WERI-Rb-1 (cell line): ENCODE measurements around the gene KCNH8.
"Not testable (repeated sequence)": the region's sequence is repeated elsewhere in the genome, so short reads cannot be mapped to it uniquely, and the experiment has no call there.

Experiments
- DNase-seq: peaks from one replicate; pipeline ENCODE4 v3.0.0-alpha.2; 2020
- H3K27ac ChIP-seq: fragments of 250-450 bp; sonication (Bioruptor Pico); 2 replicates; pipeline ENCODE4 v1.5.1; 2020; ENCODE audit warnings: mild to moderate bottlenecking, moderate library complexity
- H3K27me3 ChIP-seq: fragments of 250-450 bp; sonication (Bioruptor Pico); 2 replicates; pipeline ENCODE4 v1.5.1; 2021; ENCODE audit warnings: mild to moderate bottlenecking, low read depth, moderate library complexity; ENCODE audit not compliant: insufficient read depth, severe bottlenecking
- H3K36me3 ChIP-seq: fragments of 250-450 bp; sonication (Bioruptor Pico); 2 replicates; pipeline ENCODE4 v1.5.1; 2020; ENCODE audit warnings: mild to moderate bottlenecking, moderate library complexity
- H3K4me3 ChIP-seq: 2 replicates; pipeline ENCODE4 v1.5.1; 2011; ENCODE audit warnings: low read depth, mild to moderate bottlenecking, control low read depth, low read length
- H3K9me3 ChIP-seq: fragments of 250-450 bp; sonication (Bioruptor Pico); 2 replicates; pipeline ENCODE4 v1.5.1; 2021; ENCODE audit warnings: mild to moderate bottlenecking, moderate library complexity; ENCODE audit not compliant: severe bottlenecking
- TF ChIP-seq, protein P1 (sequence below): IDR thresholded peaks from 2 replicates; pipeline ENCODE4 v1.5.1; 2011; ENCODE audit warnings: low read depth, mild to moderate bottlenecking, control low read depth, inconsistent platforms, low read length

KCNH8 gene

DNA sequence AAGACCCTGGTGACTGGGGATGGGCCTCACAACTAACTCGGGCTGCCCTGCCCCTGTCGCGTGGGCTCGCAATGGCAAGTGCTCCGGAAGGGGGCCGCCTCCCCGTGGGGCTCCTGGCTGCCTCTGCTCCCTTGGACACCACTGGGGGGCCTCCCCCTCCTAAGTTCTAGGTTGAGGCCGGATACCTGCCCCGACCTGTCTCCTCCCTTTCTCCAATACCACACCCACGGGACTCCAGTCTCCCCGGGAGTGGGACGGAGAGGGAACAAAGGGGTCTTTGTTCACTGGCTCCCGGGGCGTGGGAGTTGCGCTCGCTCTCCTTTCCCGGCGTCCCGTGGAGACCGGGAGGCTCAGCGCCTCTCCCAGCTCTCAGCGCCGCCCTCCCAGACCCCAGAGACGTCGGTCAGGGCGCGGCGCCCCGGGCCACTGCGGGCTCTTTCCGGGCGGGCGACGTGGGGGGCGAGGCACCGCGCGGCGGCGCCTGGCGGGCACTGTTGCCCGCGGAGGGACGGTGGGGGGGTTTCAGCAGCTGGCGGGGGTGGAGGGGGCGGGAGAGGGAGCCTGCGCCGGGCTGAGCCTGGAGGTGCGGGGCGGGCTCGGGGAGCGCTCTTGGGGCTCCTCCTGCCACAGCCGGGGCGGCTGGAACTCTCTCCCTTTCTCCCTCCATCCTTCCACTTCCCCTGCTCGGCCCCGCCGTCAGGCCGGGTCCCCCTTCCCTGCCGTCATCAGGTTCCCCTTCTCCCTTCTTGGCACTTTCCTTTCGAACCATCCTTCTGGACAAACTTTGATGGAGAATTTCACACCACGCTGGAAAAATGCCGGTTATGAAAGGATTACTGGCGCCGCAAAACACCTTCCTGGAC is at the start of gene KCNH8:
KCNH8 (plus strand) TSS at position 606 of the 863 bp plus-strand sequence; CDS start at position 816, 210 bp downstream.
- no peaks in the 10 kb centered on the region for H3K36me3 ChIP-seq
- H3K4me3 ChIP-seq = peak within 1 kb of the TSS; percentile 97
- H3K27ac ChIP-seq = peak within 1 kb of the TSS; percentile 91
- TF ChIP-seq, protein P1, sequence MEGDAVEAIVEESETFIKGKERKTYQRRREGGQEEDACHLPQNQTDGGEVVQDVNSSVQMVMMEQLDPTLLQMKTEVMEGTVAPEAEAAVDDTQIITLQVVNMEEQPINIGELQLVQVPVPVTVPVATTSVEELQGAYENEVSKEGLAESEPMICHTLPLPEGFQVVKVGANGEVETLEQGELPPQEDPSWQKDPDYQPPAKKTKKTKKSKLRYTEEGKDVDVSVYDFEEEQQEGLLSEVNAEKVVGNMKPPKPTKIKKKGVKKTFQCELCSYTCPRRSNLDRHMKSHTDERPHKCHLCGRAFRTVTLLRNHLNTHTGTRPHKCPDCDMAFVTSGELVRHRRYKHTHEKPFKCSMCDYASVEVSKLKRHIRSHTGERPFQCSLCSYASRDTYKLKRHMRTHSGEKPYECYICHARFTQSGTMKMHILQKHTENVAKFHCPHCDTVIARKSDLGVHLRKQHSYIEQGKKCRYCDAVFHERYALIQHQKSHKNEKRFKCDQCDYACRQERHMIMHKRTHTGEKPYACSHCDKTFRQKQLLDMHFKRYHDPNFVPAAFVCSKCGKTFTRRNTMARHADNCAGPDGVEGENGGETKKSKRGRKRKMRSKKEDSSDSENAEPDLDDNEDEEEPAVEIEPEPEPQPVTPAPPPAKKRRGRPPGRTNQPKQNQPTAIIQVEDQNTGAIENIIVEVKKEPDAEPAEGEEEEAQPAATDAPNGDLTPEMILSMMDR = peak; percentile 32; the same call in 1 of the 2 replicates
- DNase-seq = peak; percentile 75
- no peaks in the 10 kb centered on the region for H3K27me3 ChIP-seq
- H3K9me3 ChIP-seq = no peaks in the 10 kb centered on the region

DNA sequence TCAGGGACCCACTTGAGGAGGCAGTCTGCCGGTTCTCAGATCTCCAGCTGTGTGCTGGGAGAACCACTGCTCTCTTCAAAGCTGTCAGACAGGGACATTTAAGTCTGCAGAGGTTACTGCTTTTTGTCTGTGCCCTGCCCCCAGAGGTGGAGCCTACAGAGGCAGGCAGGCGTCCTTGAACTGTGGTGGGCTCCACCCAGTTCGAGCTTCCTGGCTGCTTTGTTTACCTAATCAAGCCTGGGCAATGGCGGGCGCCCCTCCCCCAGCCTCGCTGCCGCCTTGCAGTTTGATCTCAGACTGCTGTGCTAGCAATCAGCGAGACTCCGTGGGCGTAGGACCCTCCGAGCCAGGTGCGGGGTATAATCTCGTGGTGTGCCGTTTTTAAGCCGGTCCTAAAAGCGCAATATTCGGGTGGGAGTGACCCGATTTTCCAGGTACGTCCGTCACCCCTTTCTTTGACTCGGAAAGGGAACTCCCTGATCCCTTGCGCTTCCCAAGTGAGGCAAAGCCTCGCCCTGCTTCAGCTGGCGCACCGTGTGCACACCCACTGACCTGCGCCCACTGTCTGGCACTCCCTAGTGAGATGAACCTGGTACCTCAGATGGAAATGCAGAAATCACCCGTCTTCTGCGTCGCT is 45.5 kb upstream of the KCNH8 start:
- not testable (repeated sequence) for H3K27me3 ChIP-seq, H3K4me3 ChIP-seq, H3K9me3 ChIP-seq, DNase-seq, H3K27ac ChIP-seq, H3K36me3 ChIP-seq

DNA sequence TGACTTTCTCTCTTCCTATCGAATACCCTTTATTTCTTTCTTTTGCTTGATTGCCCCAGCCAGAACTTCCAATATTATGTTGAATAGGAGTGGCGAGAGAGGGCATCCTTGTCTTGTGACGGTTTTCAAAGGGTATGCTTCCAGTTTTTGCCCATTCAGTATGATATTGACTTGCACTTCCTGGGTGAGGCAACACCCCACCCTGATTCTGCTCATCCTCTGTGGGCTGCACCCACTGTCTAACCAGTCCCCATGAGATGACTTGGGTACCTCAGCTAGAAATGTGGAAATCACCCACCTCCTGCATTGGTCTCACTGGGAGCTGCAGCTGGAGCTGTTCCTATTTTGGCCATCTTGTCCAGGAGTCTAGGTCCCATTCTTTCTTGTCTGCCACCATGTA is 44.8 kb upstream of the KCNH8 start:
- H3K27me3 ChIP-seq = no peaks in the 10 kb centered on the region
- no peak for DNase-seq
- TF ChIP-seq, protein P1 = no peak
- H3K4me3 ChIP-seq = no peak overlapping the region
- H3K36me3 ChIP-seq = no peaks in the 10 kb centered on the region
- H3K27ac ChIP-seq = no peak overlapping the region
- peaks cover 3% of the 10 kb centered on the region for H3K9me3 ChIP-seq

DNA sequence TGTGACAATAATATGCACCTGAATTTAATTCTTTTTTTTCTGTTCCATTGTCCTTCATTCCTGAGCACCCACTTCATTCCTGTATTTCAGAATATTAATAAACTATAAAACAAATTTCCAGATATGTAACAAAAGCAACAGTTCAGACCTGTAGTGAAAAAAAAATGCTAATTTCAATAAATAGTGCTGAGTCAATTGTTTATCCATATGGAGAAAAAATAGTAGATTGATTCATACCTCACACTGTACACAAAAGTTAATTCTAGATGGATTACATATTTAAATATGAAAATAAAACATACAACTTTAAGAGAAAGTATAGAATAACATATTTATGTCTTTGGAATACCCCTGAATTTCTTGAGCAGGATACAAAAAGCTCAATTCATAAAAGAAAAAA is 43.9 kb upstream of the KCNH8 start:
- no peak overlapping the region for H3K4me3 ChIP-seq
- TF ChIP-seq, protein P1 = no peak
- no peaks in the 10 kb centered on the region for H3K36me3 ChIP-seq
- H3K9me3 ChIP-seq = peaks cover 3% of the 10 kb centered on the region
- H3K27me3 ChIP-seq = no peaks in the 10 kb centered on the region
- DNase-seq = no peak
- H3K27ac ChIP-seq = no peak overlapping the region

DNA sequence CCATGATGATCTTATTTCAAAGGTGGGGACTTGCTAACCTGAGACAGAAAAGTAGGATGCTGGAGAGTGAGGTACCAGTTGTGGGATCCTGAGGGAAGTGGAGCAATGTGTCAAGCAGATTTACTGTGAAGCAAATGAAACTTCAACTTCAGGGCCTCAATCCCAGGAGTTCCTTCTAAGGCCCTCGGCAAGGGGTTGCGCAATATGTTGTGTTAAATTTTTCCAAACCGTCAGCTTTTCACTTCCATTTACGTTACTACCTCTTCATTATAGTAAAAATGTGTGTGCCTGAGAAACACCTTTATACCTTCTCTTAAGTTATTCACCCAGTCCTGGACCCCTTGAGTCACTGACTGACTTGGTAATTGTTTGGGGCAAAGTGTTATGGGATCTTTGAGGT is 42.5 kb upstream of the KCNH8 start:
- no peaks in the 10 kb centered on the region for H3K27me3 ChIP-seq
- H3K4me3 ChIP-seq = no peak overlapping the region
- TF ChIP-seq, protein P1 = no peak
- no peaks in the 10 kb centered on the region for H3K36me3 ChIP-seq
- DNase-seq = no peak
- no peak overlapping the region for H3K27ac ChIP-seq
- H3K9me3 ChIP-seq = peaks cover 3% of the 10 kb centered on the region

DNA sequence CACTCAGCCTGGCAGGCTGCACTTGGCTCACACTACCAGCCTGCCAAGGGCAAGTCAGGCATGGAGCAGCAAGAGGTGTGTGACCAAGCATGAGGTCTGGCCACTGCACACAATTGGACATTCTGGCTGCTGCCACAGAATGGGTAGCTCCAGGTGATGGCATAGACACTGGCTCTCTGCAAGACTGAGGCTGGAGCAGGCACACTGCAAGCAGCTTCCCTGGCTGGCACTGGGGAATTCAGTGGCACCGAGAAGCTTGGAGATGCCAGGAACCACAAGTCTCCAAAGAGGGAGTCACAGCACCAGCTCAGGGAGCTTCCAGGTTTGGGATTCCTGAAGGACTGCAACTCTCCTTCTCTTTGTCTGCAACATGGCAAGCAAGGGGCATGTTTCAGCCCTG is 42.0 kb upstream of the KCNH8 start:
- no peak overlapping the region for H3K4me3 ChIP-seq
- TF ChIP-seq, protein P1 = no peak
- H3K36me3 ChIP-seq = no peaks in the 10 kb centered on the region
- H3K27me3 ChIP-seq = no peaks in the 10 kb centered on the region
- H3K27ac ChIP-seq = no peak overlapping the region
- no peak for DNase-seq
- H3K9me3 ChIP-seq = peaks cover 3% of the 10 kb centered on the region
